Keratinocyte (primary cell): ENCODE results near the gene ASB12.

Source experiments
- CTCF ChIP-seq, 3 experiments: IDR thresholded peaks in 1 of 3; conservative IDR thresholded peaks in 1 of 3; optimal IDR thresholded peaks in 1 of 3; 2 replicates in 2 of 3; 3 replicates in 1 of 3; pipeline versions ENCODE3 to v1.5.1; 2011; ENCODE audit warnings: low read length in 3 of 3, mild to moderate bottlenecking in 3 of 3, moderate library complexity in 2 of 3, control low read depth in 1 of 3, inconsistent platforms in 1 of 3; ENCODE audit not compliant: insufficient read depth in 2 of 3; ENCODE audit errors: extremely low read depth in 1 of 3
- EZH2 ChIP-seq: IDR thresholded peaks from one replicate; pipeline ENCODE4 v1.6.1; 2012; ENCODE audit warnings: inconsistent platforms, mild to moderate bottlenecking, low read length, moderate library complexity

GRCh38 chrX:64202808-64203325, 27.5 kb downstream of the ASB12 start:
- TF ChIP-seq CTCF (optimal IDR thresholded peaks at IDR 0.05 in 1 of 3, IDR thresholded peaks at IDR 0.05 in 1 of 3, conservative IDR thresholded peaks at IDR 0.05 in 1 of 3; ENCODE audit: extremely low read depth in 1 of 3, insufficient read depth in 2 of 3, low read length in 3 of 3) (no peak), EZH2 (no peak)
